Ascending aorta (tissue), 2 donors: ENCODE measurements around the gene GPALPP1. TPM values are rescaled to one million over a fixed set of nuclear protein-coding genes. Genes with fewer than 3 reads are reported as not detected.

Experiments
- DNase-seq, 2 donors: peaks; one replicate each; pipeline ENCODE4 v3.0.0-alpha.2; 2019; ENCODE audit warnings: low spot score in 2 of 2
- H3K27ac ChIP-seq, 2 donors: fragments of 200-600 bp; sonication (generic); one replicate each; pipeline ENCODE4 v1.5.1; 2016 to 2017; ENCODE audit warnings: mild to moderate bottlenecking in 1 of 2
- H3K27me3 ChIP-seq: fragments of 200-600 bp; sonication (generic); one replicate; pipeline ENCODE4 v1.5.1; 2017
- H3K36me3 ChIP-seq, 2 donors: fragments of 200-600 bp; sonication (generic); one replicate each; pipeline ENCODE4 v1.5.1; 2016
- H3K4me1 ChIP-seq, 2 donors: fragments of 200-600 bp; sonication (generic); one replicate each; pipeline ENCODE4 v1.5.1; 2016 to 2017; ENCODE audit warnings: mild to moderate bottlenecking in 1 of 2
- H3K4me3 ChIP-seq, 2 donors: fragments of 200-600 bp; sonication (generic); one replicate each; pipeline ENCODE4 v1.5.1; 2016 to 2017; ENCODE audit warnings: mild to moderate bottlenecking in 1 of 2
- H3K9me3 ChIP-seq, 2 donors: fragments of 200-600 bp; sonication (generic); one replicate each; pipeline ENCODE4 v1.5.1; 2016
- intact Hi-C: fragments of 100-400 bp; cut with DNase I; formaldehyde crosslinking; loops from one replicate; pipeline ENCODE4 v1.15.1; 2023
- total RNA-seq: library from RNA; depleted of rRNA; stranded (reverse); fragments of >200 nt; gene quantifications from one replicate; pipeline ENCODE4 v1.1.0, GENCODE V29; 2016
- TF ChIP-seq, protein P1 (sequence below), 3 experiments: fragments of 200-600 bp in 2 of 3; fragments of 450-650 bp in 1 of 3; sonication (generic) in 2 of 3; IDR thresholded peaks; one replicate each; pipeline ENCODE4 v1.5.1; 2016 to 2019; ENCODE audit warnings: antibody characterized with exemption in 3 of 3, mild to moderate bottlenecking in 1 of 3, moderate library complexity in 1 of 3

Gene GPALPP1
- total RNA-seq, 1 donor from 2014 or later: 10.3 TPM

- Histone ChIP-seq H3K4me3 (no peak overlapping the region), H3K36me3 (peaks cover 17 to 37% of the 10 kb centered on the region in 2 donors), H3K27me3 (no peaks in the 10 kb centered on the region), H3K4me1 (no peaks in the 10 kb centered on the region), H3K9me3 (no peaks in the 10 kb centered on the region), H3K27ac (no peak overlapping the region)
- no peak for DNase-seq
- TF ChIP-seq, protein P1, sequence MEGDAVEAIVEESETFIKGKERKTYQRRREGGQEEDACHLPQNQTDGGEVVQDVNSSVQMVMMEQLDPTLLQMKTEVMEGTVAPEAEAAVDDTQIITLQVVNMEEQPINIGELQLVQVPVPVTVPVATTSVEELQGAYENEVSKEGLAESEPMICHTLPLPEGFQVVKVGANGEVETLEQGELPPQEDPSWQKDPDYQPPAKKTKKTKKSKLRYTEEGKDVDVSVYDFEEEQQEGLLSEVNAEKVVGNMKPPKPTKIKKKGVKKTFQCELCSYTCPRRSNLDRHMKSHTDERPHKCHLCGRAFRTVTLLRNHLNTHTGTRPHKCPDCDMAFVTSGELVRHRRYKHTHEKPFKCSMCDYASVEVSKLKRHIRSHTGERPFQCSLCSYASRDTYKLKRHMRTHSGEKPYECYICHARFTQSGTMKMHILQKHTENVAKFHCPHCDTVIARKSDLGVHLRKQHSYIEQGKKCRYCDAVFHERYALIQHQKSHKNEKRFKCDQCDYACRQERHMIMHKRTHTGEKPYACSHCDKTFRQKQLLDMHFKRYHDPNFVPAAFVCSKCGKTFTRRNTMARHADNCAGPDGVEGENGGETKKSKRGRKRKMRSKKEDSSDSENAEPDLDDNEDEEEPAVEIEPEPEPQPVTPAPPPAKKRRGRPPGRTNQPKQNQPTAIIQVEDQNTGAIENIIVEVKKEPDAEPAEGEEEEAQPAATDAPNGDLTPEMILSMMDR (IDR thresholded peaks at IDR 0.05): no peak
- intact Hi-C loops: no loop called here
Observed at GRCh38 chr13:44978328-44978727, 11.0 kb upstream of the GPALPP1 start.

GRCh38 chr13:44989941-44990340 lies 603 bp downstream of the GPALPP1 start:
- H3K27ac ChIP-seq: peak overlapping the region; percentile 85 to 90
- DNase-seq: no peak
- intact Hi-C loops: no loop called here
- no peaks in the 10 kb centered on the region for H3K9me3 ChIP-seq
- peaks cover 6 to 21% of the 10 kb centered on the region in 2 donors for H3K4me1 ChIP-seq
- TF ChIP-seq, protein P1 (IDR thresholded peaks at IDR 0.05): no peak
- H3K27me3 ChIP-seq: no peaks in the 10 kb centered on the region
- H3K4me3 ChIP-seq: peak overlapping the region; percentile 88
- H3K36me3 ChIP-seq: no peaks in the 10 kb centered on the region

DNA sequence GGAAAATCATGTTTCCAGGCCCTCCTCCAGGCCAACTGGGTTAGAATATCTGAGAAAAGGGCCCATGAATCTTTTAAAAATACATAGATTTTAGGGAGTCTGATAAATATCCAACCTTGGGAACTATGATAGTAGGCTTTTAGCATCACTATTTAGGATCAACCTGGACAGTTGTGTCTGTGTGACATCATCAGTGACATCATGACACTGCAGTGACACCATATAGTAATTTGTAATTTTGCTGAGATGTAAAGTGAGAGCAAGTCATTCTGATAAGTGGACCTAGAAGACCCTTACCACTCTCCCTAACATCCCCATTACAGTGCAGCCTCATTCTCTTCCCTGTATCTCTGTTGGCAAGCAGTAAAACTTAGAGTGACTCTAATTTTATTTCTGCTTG lies 14.1 kb downstream of the GPALPP1 start:
- H3K36me3 ChIP-seq: peaks cover 26 to 62% of the 10 kb centered on the region in 2 donors
- no peaks in the 10 kb centered on the region for H3K4me1 ChIP-seq
- TF ChIP-seq, protein P1 (IDR thresholded peaks at IDR 0.05): no peak
- H3K27me3 ChIP-seq: no peaks in the 10 kb centered on the region
- H3K4me3 ChIP-seq: no peak overlapping the region
- DNase-seq: no peak
- H3K9me3 ChIP-seq: no peaks in the 10 kb centered on the region
- H3K27ac ChIP-seq: no peak overlapping the region
- intact Hi-C loops: no loop called here

DNA sequence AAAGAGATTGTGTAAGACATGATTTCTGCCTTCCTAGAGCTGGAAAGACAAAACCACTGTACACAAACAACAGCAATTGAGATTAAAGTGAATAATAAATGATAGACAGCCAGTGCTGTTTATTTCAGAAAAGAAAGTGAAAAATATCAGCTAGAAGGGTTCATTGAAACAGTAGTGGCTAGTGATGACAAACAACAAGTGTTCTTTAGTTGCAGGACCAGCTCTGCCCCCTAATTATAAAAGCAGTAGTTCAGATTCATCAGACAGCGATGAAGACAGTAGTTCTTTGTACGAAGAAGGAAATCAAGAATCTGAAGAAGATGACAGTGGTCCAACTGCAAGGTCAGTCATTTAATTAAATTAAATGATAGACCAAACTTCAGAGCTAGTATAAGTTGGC lies 14.8 kb downstream of the GPALPP1 start:
- Histone ChIP-seq H3K36me3 (peaks cover 31 to 67% of the 10 kb centered on the region in 2 donors), H3K4me3 (no peak overlapping the region), H3K4me1 (no peaks in the 10 kb centered on the region), H3K27ac (no peak overlapping the region), H3K27me3 (no peaks in the 10 kb centered on the region), H3K9me3 (no peaks in the 10 kb centered on the region)
- DNase-seq: no peak
- intact Hi-C loops: no loop called here
- TF ChIP-seq, protein P1 (IDR thresholded peaks at IDR 0.05): no peak

DNA sequence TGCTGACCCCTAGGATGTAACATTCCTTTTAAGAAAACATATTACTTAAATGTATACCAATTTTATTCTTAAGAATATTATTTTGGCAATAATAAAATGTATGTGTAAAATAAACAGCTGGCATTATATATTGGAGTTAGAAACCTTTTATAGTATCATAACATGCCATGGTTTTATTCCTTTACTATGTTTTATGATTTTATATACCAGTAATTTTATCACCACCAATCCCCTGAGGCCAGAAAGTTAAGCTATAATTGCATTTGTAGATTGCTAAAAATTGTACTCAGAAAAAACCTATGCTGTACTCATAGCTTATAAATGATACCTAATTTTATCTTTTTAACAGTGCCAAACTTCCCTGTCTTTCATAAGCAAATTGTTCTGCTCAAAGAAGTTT lies 17.9 kb downstream of the GPALPP1 start:
- peaks cover 46 to 73% of the 10 kb centered on the region in 2 donors for H3K36me3 ChIP-seq

More for the DNA sequence above, 17.9 kb downstream of the GPALPP1 start:
- H3K27me3 ChIP-seq: no peaks in the 10 kb centered on the region
- no peaks in the 10 kb centered on the region for H3K9me3 ChIP-seq
- H3K4me1 ChIP-seq: no peaks in the 10 kb centered on the region
- DNase-seq: no peak
- intact Hi-C loops: no loop called here
- no peak overlapping the region for H3K4me3 ChIP-seq
- TF ChIP-seq, protein P1 (IDR thresholded peaks at IDR 0.05): no peak
- H3K27ac ChIP-seq: no peak overlapping the region
